Smooth muscle cell of the coronary artery (primary cell): ENCODE measurements around the gene STEAP1. TPM values are rescaled to one million over a fixed set of nuclear protein-coding genes. Genes with fewer than 3 reads are reported as not detected.

Experiments
- total RNA-seq: library from RNA; depleted of rRNA; stranded (reverse); fragments of >200 nt; gene quantifications from 2 replicates; pipeline ENCODE4 v1.2.3, GENCODE V29; 2014; ENCODE audit warnings: low replicate concordance

The STEAP1 gene
- total RNA-seq = 8.9 and 53.9 TPM in 2 replicates

DNA sequence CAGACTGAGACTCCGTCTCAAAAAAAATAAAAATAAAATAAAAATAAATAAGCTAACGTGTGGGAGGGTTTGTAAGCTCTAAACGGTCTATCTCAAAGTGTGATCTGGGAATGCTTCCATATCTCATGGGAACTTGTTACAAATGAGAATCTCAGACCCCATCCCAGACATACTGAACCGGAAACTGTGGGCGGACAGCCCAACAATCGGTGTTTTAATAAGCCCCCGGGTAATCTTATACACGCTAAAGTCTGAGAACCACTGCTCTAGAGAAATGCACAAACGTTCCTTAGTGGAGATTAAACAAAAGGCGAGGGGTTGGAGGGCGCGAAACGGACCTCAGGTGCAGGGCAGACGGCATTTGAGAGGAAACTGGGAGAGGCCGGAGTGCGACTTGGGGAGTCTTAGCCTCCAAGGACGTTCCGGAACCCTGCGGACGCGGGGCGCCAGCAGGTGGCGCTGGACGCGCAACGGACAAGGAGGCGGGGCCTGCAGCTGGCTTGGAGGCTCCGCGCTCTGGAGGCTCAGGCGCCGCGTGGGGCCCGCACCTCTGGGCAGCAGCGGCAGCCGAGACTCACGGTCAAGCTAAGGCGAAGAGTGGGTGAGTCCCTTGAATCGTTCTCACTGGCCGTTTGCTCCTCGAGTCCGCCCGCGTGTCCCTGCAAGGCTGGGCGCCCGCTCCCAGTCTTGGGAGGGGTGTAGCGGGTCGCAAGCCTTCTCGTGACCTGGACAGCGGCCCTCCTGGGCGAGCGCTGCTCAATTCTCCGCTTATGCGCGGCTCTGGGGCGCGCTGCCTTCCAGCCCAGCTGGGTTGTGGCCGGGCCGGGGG, at the start of gene STEAP1:
STEAP1 (plus strand) TSS at position 527 of the 829 bp plus-strand sequence. CDS start 5,320 bp downstream, outside the sequence.

DNA sequence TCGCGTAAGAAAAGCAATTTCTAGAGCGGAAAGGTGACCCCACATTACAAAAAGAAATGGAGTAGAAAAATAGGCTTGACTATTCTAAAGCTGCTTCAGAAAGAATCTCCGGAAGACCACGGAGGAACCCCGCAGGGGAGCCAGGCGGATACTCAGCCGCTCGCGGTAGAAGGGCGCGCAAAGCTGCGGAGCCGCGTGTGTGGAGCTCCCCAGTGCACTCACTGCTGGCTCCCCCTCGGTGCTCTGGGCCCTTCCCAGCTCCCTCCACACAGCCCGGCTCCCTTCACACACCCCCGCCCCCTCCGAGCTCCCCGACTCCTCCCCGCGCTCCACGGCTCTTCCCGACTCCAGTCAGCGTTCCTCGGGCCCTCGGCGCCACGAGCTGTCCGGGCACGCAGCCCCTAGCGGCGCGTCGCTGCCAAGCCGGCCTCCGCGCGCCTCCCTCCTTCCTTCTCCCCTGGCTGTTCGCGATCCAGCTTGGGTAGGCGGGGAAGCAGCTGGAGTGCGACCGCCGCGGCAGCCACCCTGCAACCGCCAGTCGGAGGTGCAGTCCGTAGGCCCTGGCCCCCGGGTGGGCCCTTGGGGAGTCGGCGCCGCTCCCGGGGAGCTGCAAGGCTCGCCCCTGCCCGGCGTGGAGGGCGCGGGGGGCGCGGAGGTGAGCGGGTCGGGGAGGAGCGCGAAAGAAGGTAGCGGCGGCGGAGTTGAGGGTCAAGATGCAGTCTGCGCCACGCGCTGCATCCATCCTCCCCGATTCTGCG, 57.3 kb downstream of the STEAP1 start, which contains the start of gene STEAP2:
STEAP2 (plus strand) TSS at position 350 of the 758 bp plus-strand sequence. CDS start 13,343 bp downstream, outside the sequence.

Other genes starting within 250 kb of the STEAP1 start
- gene STEAP2, start 57.3 kb downstream of the STEAP1 start, total RNA-seq = 2.6 and 48.2 TPM in 2 replicates
- 3.7 and 19.4 TPM in 2 replicates for gene CFAP69, start 90.7 kb downstream of the STEAP1 start, total RNA-seq
- not detected in 2 replicates for gene FAM237B, start 166.8 kb downstream of the STEAP1 start, total RNA-seq
- 11.5 and 17.9 TPM in 2 replicates for gene GTPBP10, start 192.2 kb downstream of the STEAP1 start, total RNA-seq
- gene CLDN12, start 249.0 kb downstream of the STEAP1 start, total RNA-seq = 21.2 and 36.4 TPM in 2 replicates